OCI-LY7 (cell line): ENCODE results near the gene C9orf78. TPM values are rescaled to one million over a fixed set of nuclear protein-coding genes. Genes with fewer than 3 reads are reported as not detected.

Experiments used
- BruUV-seq: library from RNA; stranded (reverse); fragments of 400-500 nt; replicated peaks from 2 replicates; lab custom pipeline; 2021; lab: Mats Ljungman, UMichigan
- CTCF ChIA-PET: fragments of 300-600 bp; sonication (Branson Sonifier 250); formaldehyde crosslinking; loops from one replicate; lab custom pipeline; 2022; ENCODE audit warnings: antibody characterized with exemption; ENCODE audit not compliant: unreplicated experiment; lab: Charles Lee
- POLR2A ChIA-PET: fragments of 300-600 bp; sonication (Branson Sonifier 250); formaldehyde crosslinking; loops from one replicate; lab custom pipeline; 2022; ENCODE audit warnings: antibody characterized with exemption; lab: Charles Lee
- DNase-seq: peaks from one replicate; pipeline ENCODE4 v3.0.0-alpha.2; 2015; ENCODE audit warnings: low spot score
- H2AFZ ChIP-seq: fragments of 200-600 bp; sonication (generic), shearing (Covaris generic); 2 replicates; pipeline ENCODE4 v1.6.1; 2014; ENCODE audit warnings: mild to moderate bottlenecking, antibody characterized with exemption, low read length, moderate library complexity
- H3K27ac ChIP-seq: fragments of 200-600 bp; sonication (generic); 2 replicates; pipeline ENCODE4 v1.5.1; 2014; ENCODE audit warnings: mixed run types, low read depth, mild to moderate bottlenecking, moderate library complexity, low read length, inconsistent platforms; ENCODE audit not compliant: poor library complexity, severe bottlenecking
- H3K36me3 ChIP-seq: fragments of 200-600 bp; sonication (generic); 2 replicates; pipeline ENCODE4 v1.6.1; 2014; ENCODE audit warnings: mild to moderate bottlenecking, antibody characterized with exemption, low read length, moderate library complexity, mixed read lengths; ENCODE audit not compliant: insufficient read depth
- H3K4me1 ChIP-seq: fragments of 200-600 bp; sonication (generic); 2 replicates; pipeline ENCODE4 v1.5.1; 2014; ENCODE audit warnings: mild to moderate bottlenecking, low read length; ENCODE audit not compliant: insufficient read depth, poor library complexity, severe bottlenecking
- H3K4me2 ChIP-seq: fragments of 200-600 bp; sonication (generic); 2 replicates; pipeline ENCODE4 v1.6.1; 2014; ENCODE audit warnings: mild to moderate bottlenecking, low read length
- H3K4me3 ChIP-seq: fragments of 200-600 bp; sonication (generic); 2 replicates; pipeline ENCODE4 v1.5.1; 2014; ENCODE audit warnings: mild to moderate bottlenecking, low read depth, low read length; ENCODE audit not compliant: poor library complexity, severe bottlenecking
- H3K79me2 ChIP-seq: fragments of 200-600 bp; sonication (generic); 2 replicates; pipeline ENCODE4 v1.6.1; 2016; ENCODE audit warnings: low read depth, mild to moderate bottlenecking, low read length, moderate library complexity, mixed read lengths; ENCODE audit not compliant: insufficient read depth
- H3K9me2 ChIP-seq: fragments of 200-600 bp; sonication (generic); 2 replicates; pipeline ENCODE4 v1.6.1; 2016; ENCODE audit warnings: mild to moderate bottlenecking, low read length, mixed read lengths; ENCODE audit not compliant: insufficient read depth
- H3K9me3 ChIP-seq: fragments of 200-600 bp; sonication (generic); 2 replicates; pipeline ENCODE4 v1.6.1; 2014; ENCODE audit warnings: mild to moderate bottlenecking, mixed run types, low read length, mixed read lengths
- H4K20me1 ChIP-seq: fragments of 200-600 bp; sonication (generic); 2 replicates; pipeline ENCODE4 v1.6.1; 2014; ENCODE audit warnings: mild to moderate bottlenecking, antibody characterized with exemption, low read length, moderate library complexity, mixed read lengths; ENCODE audit not compliant: insufficient read depth
- EZH2phosphoT487 ChIP-seq: fragments of 200-600 bp; sonication (generic); IDR thresholded peaks from 2 replicates; pipeline ENCODE4 v1.6.1; 2018; ENCODE audit warnings: low read depth, borderline replicate concordance, mild to moderate bottlenecking, mixed run types, antibody characterized with exemption, low read length, moderate library complexity, mixed read lengths
- intact Hi-C: fragments of 100-400 bp; cut with micrococcal nuclease; formaldehyde crosslinking; loops from one replicate; pipeline ENCODE4 v1.10.0; 2022; ENCODE audit not compliant: unreplicated experiment
- total RNA-seq, 2 experiments: library from RNA; depleted of rRNA in 1 of 2; stranded (reverse); fragments of >200 nt in 1 of 2; shearing (Covaris generic) in 1 of 2; gene quantifications; 2 replicates each; pipeline ENCODE4 v1.2.3, GENCODE V29; 2014 to 2022
- TF ChIP-seq, protein P1 (sequence below): fragments of 200-600 bp; sonication (generic); conservative IDR thresholded peaks from 2 replicates; pipeline ENCODE4 v1.5.1; 2014; ENCODE audit warnings: mild to moderate bottlenecking, antibody characterized with exemption, low read length, moderate library complexity, mixed read lengths

C9orf78 gene
- total RNA-seq, 2 experiments from 2014 or later: 49.4 to 60.6 TPM

DNA sequence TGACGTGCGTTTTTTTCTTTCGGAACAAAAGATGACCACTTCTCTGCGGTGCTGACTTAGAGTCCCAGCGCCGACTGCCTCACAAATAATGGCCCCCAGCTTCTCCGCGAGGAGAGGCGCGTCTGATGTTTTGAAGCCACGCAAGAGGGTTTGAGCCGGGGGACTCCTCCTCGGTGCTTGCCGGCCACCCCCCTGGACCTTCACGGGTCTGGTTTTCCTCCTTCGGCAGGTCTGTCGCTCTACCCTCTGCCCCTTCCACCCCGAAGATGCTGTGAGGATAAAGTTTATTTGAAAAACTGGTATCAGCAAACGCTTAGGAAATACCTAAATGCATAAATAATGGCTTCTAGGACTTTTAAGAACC lies 767 bp upstream of the C9orf78 start:
- CTCF ChIA-PET: interaction anchor here (0.6 kb wide), 1 partner anchor 12 kb away, joined by 3 read pairs; no protein-coding TSS in a partner anchor
- no peak for TF ChIP-seq EZH2phosphoT487
- TF ChIP-seq, protein P1, sequence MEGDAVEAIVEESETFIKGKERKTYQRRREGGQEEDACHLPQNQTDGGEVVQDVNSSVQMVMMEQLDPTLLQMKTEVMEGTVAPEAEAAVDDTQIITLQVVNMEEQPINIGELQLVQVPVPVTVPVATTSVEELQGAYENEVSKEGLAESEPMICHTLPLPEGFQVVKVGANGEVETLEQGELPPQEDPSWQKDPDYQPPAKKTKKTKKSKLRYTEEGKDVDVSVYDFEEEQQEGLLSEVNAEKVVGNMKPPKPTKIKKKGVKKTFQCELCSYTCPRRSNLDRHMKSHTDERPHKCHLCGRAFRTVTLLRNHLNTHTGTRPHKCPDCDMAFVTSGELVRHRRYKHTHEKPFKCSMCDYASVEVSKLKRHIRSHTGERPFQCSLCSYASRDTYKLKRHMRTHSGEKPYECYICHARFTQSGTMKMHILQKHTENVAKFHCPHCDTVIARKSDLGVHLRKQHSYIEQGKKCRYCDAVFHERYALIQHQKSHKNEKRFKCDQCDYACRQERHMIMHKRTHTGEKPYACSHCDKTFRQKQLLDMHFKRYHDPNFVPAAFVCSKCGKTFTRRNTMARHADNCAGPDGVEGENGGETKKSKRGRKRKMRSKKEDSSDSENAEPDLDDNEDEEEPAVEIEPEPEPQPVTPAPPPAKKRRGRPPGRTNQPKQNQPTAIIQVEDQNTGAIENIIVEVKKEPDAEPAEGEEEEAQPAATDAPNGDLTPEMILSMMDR: no peak

DNA sequence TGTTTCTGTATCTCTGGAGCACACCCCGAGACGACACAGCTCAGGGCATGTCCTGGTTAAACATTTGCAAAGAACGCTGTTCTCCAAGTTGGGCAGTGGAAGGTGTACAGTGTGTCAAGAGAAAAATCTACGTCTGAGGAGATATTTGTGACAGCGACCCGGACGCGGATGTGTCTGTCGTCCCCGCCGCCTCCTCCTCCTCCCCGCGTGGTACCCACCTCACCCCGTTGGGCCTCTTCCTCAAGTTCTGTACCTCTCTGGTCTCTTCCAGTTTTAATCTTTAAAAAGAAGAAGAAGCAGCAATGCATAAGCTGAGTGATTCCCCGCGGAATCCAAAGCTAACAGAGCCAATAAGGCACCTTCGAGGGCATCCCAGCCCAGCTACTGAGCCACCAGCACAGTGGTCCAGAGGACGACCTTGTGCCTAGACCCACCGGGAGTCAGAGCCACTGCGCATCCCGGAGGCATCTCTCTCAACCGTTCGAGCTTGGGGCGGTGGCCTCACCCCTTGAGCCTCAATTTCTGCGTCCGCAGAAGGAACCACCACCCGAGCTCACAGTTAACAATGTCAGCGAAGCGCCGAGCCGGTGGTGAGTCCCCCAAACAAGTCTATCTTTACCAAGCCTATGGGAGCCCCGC lies 467 bp downstream of the C9orf78 start:
- ChIA-PET POLR2A (interaction anchor here (0.8 to 1.9 kb wide), 2 partner anchors 11 to 51 kb away, joined by 3 to 7 read pairs; no protein-coding TSS in a partner anchor), CTCF (no interaction called here)
- peak overlapping the region; percentile 93 for H3K4me3 ChIP-seq
- no peaks in the 10 kb centered on the region for H3K9me2 ChIP-seq
- peak; percentile 33 for DNase-seq
- TF ChIP-seq, protein P1: no peak
- BruUV-seq: no TSS peak
- no peaks in the 10 kb centered on the region for H3K9me3 ChIP-seq
- peak overlapping the region; percentile 47 for H3K27ac ChIP-seq
- peak overlapping the region; percentile 84 for H3K4me2 ChIP-seq
- peak overlapping the region; percentile 68 for H2AFZ ChIP-seq
- peaks cover 36% of the 10 kb centered on the region for H3K36me3 ChIP-seq
- intact Hi-C loops: loop anchor here (2.0 kb wide), 2 partner anchors 50 to 208 kb away; partner anchors contain the start of gene FNBP1
- peaks cover 30% of the 10 kb centered on the region for H3K79me2 ChIP-seq
- H3K4me1 ChIP-seq: peaks cover 39% of the 10 kb centered on the region
- peaks cover 7% of the 10 kb centered on the region; the same call in 1 of the 2 replicates for H4K20me1 ChIP-seq

More for the DNA sequence above, 767 bp upstream of the C9orf78 start:
- Histone ChIP-seq H3K4me1 (peaks cover 48% of the 10 kb centered on the region), H3K4me3 (peak overlapping the region; percentile 93), H2AFZ (peak overlapping the region; percentile 22), H3K9me3 (no peaks in the 10 kb centered on the region), H3K9me2 (no peaks in the 10 kb centered on the region), H3K27ac (peak overlapping the region; percentile 49), H3K79me2 (peaks cover 30% of the 10 kb centered on the region), H3K4me2 (peak overlapping the region; percentile 96), H3K36me3 (peaks cover 23% of the 10 kb centered on the region), H4K20me1 (peaks cover 7% of the 10 kb centered on the region; the same call in 1 of the 2 replicates)
- POLR2A ChIA-PET: interaction anchor here (1.9 kb wide), 1 partner anchor 49 kb away, joined by 7 read pairs; no protein-coding TSS in a partner anchor
- no peak for DNase-seq
- intact Hi-C loops: loop anchor here (2.0 kb wide), 2 partner anchors 49 to 207 kb away; partner anchors contain the start of gene FNBP1
- TSS peak; percentile 67 for BruUV-seq

DNA sequence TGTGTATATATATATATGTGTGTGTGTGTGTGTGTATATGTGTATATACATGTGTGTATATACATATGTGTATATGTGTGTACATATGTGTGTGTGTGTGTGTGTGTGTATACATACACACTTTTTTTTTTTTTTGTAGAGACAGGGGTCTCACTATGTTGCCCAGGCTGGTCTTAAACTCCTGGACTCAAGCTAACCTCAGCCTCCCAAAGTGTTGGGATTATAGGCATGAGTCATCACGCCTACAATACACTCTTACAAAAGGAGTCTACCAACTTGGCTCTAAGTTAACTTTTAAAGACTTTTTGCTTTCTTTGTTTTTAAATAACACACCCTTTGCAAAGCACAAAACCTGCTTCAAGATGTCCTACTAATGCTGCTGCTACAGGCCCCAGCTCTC lies 2.1 kb downstream of the C9orf78 start:
- no peaks in the 10 kb centered on the region for H3K9me2 ChIP-seq
- no peak overlapping the region for H3K4me3 ChIP-seq
- ChIA-PET CTCF (no interaction called here), POLR2A (interaction anchor here (0.7 to 1.0 kb wide), 2 partner anchors 31 to 35 kb away, joined by 3 read pairs; no protein-coding TSS in a partner anchor)
- peaks cover 25% of the 10 kb centered on the region for H3K4me1 ChIP-seq
- BruUV-seq: no TSS peak
- no peak for TF ChIP-seq EZH2phosphoT487
- TF ChIP-seq, protein P1: no peak
- DNase-seq: no peak
- H2AFZ ChIP-seq: no peak overlapping the region
- H3K4me2 ChIP-seq: no peak overlapping the region
- H3K79me2 ChIP-seq: peaks cover 30% of the 10 kb centered on the region
- no peak overlapping the region for H3K27ac ChIP-seq
- no peaks in the 10 kb centered on the region for H3K9me3 ChIP-seq
- peaks cover 7% of the 10 kb centered on the region; the same call in 1 of the 2 replicates for H4K20me1 ChIP-seq
- intact Hi-C loops: no loop called here
- H3K36me3 ChIP-seq: peaks cover 51% of the 10 kb centered on the region
